ENCODE results near the gene CASKIN1.

CASKIN1 gene

DNA sequence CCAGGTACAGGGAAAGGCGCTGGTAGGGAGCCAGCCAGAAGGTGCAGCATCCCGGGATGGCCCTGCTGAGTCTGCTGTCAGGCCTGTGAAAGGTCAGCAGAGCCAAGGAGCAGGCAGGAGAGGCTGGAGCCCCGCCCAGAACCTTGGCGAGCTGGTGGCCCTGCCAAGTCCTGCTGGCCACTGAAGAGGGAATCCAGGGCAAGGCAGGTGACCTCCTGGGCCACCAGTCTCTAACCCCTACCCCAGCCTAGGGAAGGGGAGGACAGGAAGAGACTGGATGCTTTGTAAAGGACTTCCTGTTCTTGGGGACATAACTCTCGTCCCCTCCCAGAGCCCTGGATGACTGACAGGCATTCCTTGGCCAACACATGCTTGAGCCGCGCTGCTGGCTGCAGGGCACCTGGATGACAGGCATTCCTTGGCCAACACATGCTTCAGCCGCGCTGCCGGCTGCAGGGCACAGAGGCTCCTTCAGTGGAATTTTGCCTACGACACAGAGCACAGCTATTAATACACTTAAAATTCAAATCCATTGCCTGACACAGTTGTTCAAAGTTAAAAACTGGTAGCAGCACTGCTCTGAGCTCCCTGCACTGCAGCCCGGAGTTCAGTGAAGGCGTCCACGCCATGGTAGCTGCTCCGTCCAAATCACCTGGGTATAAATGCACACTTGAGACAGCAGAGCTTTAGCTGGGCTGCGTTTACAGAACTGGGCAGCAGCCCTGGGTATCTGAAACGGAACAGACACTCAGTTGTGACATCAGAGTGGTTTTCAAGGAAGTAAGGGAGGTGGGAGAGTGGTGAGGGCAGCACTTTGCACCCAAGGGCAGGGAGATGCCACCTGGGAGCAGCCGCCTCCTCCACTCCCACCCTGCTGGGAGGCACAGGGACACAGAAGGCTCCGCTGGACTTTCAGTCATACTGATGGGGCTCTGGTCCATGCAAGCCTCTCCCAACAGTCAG lies 16.2 kb upstream of the CASKIN1 start:
- DNase-seq (ENCODE audit: low read depth in 1 of 2, low spot score in 1 of 2), result peak; percentile 52 to 83
- TF ChIP-seq, protein P1, sequence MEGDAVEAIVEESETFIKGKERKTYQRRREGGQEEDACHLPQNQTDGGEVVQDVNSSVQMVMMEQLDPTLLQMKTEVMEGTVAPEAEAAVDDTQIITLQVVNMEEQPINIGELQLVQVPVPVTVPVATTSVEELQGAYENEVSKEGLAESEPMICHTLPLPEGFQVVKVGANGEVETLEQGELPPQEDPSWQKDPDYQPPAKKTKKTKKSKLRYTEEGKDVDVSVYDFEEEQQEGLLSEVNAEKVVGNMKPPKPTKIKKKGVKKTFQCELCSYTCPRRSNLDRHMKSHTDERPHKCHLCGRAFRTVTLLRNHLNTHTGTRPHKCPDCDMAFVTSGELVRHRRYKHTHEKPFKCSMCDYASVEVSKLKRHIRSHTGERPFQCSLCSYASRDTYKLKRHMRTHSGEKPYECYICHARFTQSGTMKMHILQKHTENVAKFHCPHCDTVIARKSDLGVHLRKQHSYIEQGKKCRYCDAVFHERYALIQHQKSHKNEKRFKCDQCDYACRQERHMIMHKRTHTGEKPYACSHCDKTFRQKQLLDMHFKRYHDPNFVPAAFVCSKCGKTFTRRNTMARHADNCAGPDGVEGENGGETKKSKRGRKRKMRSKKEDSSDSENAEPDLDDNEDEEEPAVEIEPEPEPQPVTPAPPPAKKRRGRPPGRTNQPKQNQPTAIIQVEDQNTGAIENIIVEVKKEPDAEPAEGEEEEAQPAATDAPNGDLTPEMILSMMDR (IDR thresholded peaks at IDR 0.05; ENCODE audit: insufficient read depth, low read length), result no peak
- peak; percentile 59 for TF ChIP-seq POLR2AphosphoS5 (IDR thresholded peaks at IDR 0.05; ENCODE audit: low read depth)
- TF ChIP-seq, protein P2, sequence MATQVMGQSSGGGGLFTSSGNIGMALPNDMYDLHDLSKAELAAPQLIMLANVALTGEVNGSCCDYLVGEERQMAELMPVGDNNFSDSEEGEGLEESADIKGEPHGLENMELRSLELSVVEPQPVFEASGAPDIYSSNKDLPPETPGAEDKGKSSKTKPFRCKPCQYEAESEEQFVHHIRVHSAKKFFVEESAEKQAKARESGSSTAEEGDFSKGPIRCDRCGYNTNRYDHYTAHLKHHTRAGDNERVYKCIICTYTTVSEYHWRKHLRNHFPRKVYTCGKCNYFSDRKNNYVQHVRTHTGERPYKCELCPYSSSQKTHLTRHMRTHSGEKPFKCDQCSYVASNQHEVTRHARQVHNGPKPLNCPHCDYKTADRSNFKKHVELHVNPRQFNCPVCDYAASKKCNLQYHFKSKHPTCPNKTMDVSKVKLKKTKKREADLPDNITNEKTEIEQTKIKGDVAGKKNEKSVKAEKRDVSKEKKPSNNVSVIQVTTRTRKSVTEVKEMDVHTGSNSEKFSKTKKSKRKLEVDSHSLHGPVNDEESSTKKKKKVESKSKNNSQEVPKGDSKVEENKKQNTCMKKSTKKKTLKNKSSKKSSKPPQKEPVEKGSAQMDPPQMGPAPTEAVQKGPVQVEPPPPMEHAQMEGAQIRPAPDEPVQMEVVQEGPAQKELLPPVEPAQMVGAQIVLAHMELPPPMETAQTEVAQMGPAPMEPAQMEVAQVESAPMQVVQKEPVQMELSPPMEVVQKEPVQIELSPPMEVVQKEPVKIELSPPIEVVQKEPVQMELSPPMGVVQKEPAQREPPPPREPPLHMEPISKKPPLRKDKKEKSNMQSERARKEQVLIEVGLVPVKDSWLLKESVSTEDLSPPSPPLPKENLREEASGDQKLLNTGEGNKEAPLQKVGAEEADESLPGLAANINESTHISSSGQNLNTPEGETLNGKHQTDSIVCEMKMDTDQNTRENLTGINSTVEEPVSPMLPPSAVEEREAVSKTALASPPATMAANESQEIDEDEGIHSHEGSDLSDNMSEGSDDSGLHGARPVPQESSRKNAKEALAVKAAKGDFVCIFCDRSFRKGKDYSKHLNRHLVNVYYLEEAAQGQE (IDR thresholded peaks at IDR 0.05; ENCODE audit: insufficient replicate concordance, low read depth), result no peak
- no peak for TF ChIP-seq GABPA (IDR thresholded peaks at IDR 0.05; ENCODE audit: low read depth)
- peak; percentile 75; the same call in 1 of the 2 replicates for TF ChIP-seq SPI1 (IDR thresholded peaks at IDR 0.05; ENCODE audit: borderline replicate concordance, low read depth)
- Histone ChIP-seq H3K27me3 (ENCODE audit: insufficient read depth, poor library complexity, severe bottlenecking) (no peaks in the 10 kb centered on the region), H3K27ac (replicated peaks) (peak overlapping the region; percentile 60), H3K4me3 (replicated peaks; ENCODE audit: insufficient read depth, low read length) (peak overlapping the region; percentile 87)

DNA sequence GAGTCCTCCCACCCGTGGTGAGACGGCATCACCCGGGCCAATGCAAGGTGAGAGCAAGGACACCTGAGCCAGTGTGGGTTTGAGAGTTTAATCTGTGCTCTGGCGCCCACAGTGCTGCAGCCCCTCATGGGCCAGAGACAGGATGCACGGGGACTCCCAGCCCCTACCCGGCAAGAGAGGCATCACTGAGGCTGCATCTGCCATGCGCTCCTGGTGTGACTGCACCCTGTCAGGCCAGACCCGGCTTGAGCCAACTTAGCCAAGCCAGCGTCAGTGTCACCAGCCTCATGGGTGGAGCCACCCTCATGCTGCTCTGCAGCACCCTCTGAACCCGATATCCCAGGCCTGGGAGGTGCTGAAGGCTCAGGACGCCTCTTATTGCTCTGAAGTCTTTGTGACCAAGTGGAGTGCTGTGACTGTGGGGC lies 15.5 kb upstream of the CASKIN1 start:
- TF ChIP-seq GABPA (IDR thresholded peaks at IDR 0.05; ENCODE audit: low read depth) (no peak), SPI1 (IDR thresholded peaks at IDR 0.05; ENCODE audit: borderline replicate concordance, low read depth) (no peak), POLR2AphosphoS5 (IDR thresholded peaks at IDR 0.05; ENCODE audit: low read depth) (peak; percentile 72)
- peak overlapping the region; percentile 87; the same call in 1 of the 2 replicates for H3K4me3 ChIP-seq (replicated peaks; ENCODE audit: insufficient read depth, low read length)

DNA sequence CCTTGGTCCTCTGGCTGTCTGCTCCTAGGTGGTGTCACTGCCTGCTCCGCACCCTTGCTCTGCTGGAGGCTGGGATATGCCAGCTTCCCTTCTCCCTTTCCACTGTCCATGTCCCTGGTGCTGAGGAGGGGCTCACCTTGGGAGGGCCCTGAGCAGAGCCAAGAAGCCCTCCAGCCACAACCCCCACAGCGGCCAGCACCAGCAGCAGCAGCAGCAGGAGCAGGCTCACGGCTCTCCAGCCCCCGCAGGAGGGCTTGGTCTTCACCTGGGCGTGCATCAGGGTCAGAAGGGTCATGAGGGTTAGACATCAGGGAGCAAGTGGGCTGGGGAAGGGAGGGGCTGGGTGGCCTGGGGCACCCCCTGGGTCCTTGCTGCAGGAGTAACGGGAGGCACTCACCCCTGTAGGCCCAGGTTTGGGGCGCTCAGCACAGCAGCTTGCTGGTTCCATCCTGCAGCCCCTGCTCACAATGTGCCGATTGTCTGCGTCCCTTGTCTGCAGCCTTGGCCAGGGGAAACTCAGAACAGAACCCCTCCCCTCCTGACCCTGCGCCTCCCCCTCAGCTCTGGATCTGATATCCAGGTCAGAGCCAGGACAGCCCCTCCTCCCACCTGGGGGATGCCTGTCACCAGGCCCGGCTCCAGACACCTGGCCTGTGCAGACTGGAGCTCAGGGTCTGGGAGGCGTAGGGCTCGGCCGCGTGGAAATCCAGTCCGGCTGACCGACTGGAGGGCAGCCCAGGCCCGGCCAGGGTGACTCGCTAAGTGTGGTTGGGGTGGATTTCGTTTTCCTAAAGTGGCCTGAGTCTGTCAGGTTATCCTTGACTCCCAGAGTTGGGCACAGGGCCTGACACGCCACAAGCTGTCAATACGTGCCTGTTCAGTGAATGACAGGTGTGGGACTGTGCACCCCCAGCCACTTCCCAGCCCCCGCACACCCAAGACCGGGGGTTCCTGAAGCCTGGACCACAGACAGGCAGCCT lies 14.3 kb upstream of the CASKIN1 start, which contains the start of gene BRICD5:
Gene BRICD5, minus strand, starts transcription at position 478 of the 980 bp plus-strand sequence. Its CDS starts 30 bp downstream, at position 448.
- no peak for DNase-seq (ENCODE audit: low read depth in 1 of 2, low spot score in 1 of 2)
- no peak within 1 kb of the TSS for H3K4me3 ChIP-seq (replicated peaks; ENCODE audit: insufficient read depth, low read length)
- no peaks in the 10 kb centered on the region for H3K27me3 ChIP-seq (ENCODE audit: insufficient read depth, poor library complexity, severe bottlenecking)
- no peak within 1 kb of the TSS for H3K27ac ChIP-seq (replicated peaks)
- TF ChIP-seq GABPA (IDR thresholded peaks at IDR 0.05; ENCODE audit: low read depth) (no peak), POLR2AphosphoS5 (IDR thresholded peaks at IDR 0.05; ENCODE audit: low read depth) (peak; percentile 23), SPI1 (IDR thresholded peaks at IDR 0.05; ENCODE audit: borderline replicate concordance, low read depth) (no peak)
- TF ChIP-seq, protein P1 (IDR thresholded peaks at IDR 0.05; ENCODE audit: insufficient read depth, low read length), result no peak
- TF ChIP-seq, protein P2 (IDR thresholded peaks at IDR 0.05; ENCODE audit: insufficient replicate concordance, low read depth), result no peak

More for the DNA sequence above, 15.5 kb upstream of the CASKIN1 start:
- Histone ChIP-seq H3K27me3 (ENCODE audit: insufficient read depth, poor library complexity, severe bottlenecking) (no peaks in the 10 kb centered on the region), H3K27ac (replicated peaks) (peak overlapping the region; percentile 60)
- DNase-seq (ENCODE audit: low read depth in 1 of 2, low spot score in 1 of 2), result peak in 1 of 2 experiments; percentile 18
